ENCODE results near the gene HARS2.
"Not testable (repeated sequence)": the region's sequence is repeated elsewhere in the genome, so short reads cannot be mapped to it uniquely, and the experiment has no call there.

The HARS2 gene

DNA sequence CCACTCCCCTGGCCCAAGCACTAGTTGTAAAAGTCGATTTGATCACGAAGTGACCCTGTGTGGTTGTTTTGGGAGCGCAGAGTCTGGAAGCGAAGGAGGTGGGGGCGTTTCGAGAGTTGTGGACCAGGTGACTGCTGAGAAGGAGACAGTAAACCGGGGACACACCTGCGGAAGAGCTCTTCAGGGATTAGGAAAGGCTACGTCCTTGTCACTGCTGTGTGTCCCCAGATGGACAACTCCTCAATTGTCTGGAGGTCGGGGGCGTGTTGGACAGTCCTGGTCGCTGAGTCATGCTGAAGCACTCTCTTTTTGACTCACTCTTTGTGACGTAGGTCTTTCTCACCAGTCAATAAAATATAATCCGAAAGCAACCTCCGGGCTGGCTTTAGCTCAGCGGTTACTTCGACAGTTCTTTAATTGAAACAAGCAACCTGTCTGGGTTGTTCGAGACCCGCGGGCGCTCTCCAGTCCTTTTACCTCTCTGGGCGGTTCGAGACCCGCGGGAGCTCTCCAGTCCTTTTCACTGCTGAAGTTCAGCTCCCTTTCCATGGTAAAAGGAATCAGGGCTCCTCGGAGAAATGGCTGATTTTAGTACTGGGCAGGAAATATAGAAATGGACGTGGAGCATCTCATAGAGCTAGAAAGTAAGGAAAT lies 19.8 kb downstream of the HARS2 start:
- Histone ChIP-seq H3K9ac (ENCODE audit: low read depth, low read length, poor library complexity, severe bottlenecking) (peak overlapping the region; percentile 60), H3K4me1 (ENCODE audit: insufficient read depth, low read length, poor library complexity, severe bottlenecking) (peaks cover 6% of the 10 kb centered on the region), H3K36me3 (ENCODE audit: insufficient read depth, low read length) (peaks cover 7% of the 10 kb centered on the region; the same call in 1 of the 2 replicates), H3K4me2 (ENCODE audit: low read depth, low read length, poor library complexity, severe bottlenecking) (peak overlapping the region; percentile 78), H3K27me3 (ENCODE audit: insufficient read depth, low read length, poor library complexity, severe bottlenecking) (no peaks in the 10 kb centered on the region), H2AFZ (ENCODE audit: low read length) (peak overlapping the region; percentile 90), H3F3A (ENCODE audit: low read depth) (peaks cover 11% of the 10 kb centered on the region; the same call in 1 of the 2 replicates), H3K79me2 (ENCODE audit: insufficient read depth, low read length) (no peaks in the 10 kb centered on the region), H3K4me3 (ENCODE audit: low read length, poor library complexity, severe bottlenecking) (peak overlapping the region; percentile 84), H3K9me2 (replicated peaks; ENCODE audit: low read depth, low read length) (no peaks in the 10 kb centered on the region), H3K9me3 (ENCODE audit: insufficient read depth, low read depth, low read length) (no peaks in the 10 kb centered on the region), H4K20me1 (ENCODE audit: insufficient read depth, low read length, poor library complexity, severe bottlenecking) (no peaks in the 10 kb centered on the region)
- TF ChIP-seq, protein P1, sequence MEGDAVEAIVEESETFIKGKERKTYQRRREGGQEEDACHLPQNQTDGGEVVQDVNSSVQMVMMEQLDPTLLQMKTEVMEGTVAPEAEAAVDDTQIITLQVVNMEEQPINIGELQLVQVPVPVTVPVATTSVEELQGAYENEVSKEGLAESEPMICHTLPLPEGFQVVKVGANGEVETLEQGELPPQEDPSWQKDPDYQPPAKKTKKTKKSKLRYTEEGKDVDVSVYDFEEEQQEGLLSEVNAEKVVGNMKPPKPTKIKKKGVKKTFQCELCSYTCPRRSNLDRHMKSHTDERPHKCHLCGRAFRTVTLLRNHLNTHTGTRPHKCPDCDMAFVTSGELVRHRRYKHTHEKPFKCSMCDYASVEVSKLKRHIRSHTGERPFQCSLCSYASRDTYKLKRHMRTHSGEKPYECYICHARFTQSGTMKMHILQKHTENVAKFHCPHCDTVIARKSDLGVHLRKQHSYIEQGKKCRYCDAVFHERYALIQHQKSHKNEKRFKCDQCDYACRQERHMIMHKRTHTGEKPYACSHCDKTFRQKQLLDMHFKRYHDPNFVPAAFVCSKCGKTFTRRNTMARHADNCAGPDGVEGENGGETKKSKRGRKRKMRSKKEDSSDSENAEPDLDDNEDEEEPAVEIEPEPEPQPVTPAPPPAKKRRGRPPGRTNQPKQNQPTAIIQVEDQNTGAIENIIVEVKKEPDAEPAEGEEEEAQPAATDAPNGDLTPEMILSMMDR (conservative IDR thresholded peaks at IDR 0.05; ENCODE audit: low read length): no peak
- TF ChIP-seq EZH2phosphoT487 (IDR thresholded peaks at IDR 0.05; ENCODE audit: borderline replicate concordance): no peak

- Histone ChIP-seq H3K4me1 (ENCODE audit: insufficient read depth, low read length, poor library complexity, severe bottlenecking) (peaks cover 6% of the 10 kb centered on the region), H3K4me2 (ENCODE audit: low read depth, low read length, poor library complexity, severe bottlenecking) (peak overlapping the region; percentile 78), H4K20me1 (ENCODE audit: insufficient read depth, low read length, poor library complexity, severe bottlenecking) (no peaks in the 10 kb centered on the region), H3K79me2 (ENCODE audit: insufficient read depth, low read length) (no peaks in the 10 kb centered on the region), H3K36me3 (ENCODE audit: insufficient read depth, low read length) (no peaks in the 10 kb centered on the region; the same call in 1 of the 2 replicates), H3K9me2 (replicated peaks; ENCODE audit: low read depth, low read length) (no peaks in the 10 kb centered on the region), H3K27me3 (ENCODE audit: insufficient read depth, low read length, poor library complexity, severe bottlenecking) (no peaks in the 10 kb centered on the region), H3F3A (ENCODE audit: low read depth) (peaks cover 11% of the 10 kb centered on the region; the same call in 1 of the 2 replicates), H3K9ac (ENCODE audit: low read depth, low read length, poor library complexity, severe bottlenecking) (peak overlapping the region; percentile 60), H3K9me3 (ENCODE audit: insufficient read depth, low read depth, low read length) (no peaks in the 10 kb centered on the region), H3K4me3 (ENCODE audit: low read length, poor library complexity, severe bottlenecking) (peak overlapping the region; percentile 84), H2AFZ (ENCODE audit: low read length) (no peak overlapping the region)
- TF ChIP-seq EZH2phosphoT487 (IDR thresholded peaks at IDR 0.05; ENCODE audit: borderline replicate concordance): no peak
These were observed 20.5 kb downstream of the HARS2 start for GRCh38 chr5:140711794-140712193.

DNA sequence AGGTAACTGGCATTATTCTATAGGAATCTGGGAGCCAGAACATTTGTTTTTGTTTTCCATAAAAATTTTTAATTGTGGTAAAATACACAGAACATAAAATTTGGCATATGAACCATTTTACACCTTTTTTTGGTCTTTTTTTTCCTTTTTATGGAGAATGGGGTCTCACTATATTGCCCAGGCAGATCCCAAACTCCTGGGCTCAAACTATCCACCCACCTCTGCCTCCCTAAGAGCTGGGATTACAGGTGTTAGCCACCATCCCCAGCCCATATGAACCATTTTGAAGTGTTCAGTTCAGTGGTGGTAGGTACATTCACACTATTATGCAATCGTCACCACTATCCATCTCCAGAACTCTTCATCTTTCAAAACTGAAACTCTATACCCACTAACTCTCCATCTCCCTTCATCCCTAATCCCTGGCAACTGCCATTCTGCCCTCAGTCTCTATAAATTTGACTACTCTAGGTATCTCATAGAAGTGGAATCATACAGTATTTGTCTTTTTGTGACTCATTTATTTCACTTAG lies 22.4 kb downstream of the HARS2 start:
- Histone ChIP-seq H3K9me2 (replicated peaks; ENCODE audit: low read depth, low read length) (no peaks in the 10 kb centered on the region), H3K9me3 (ENCODE audit: insufficient read depth, low read depth, low read length) (no peaks in the 10 kb centered on the region), H3F3A (ENCODE audit: low read depth) (peaks cover 11% of the 10 kb centered on the region; the same call in 1 of the 2 replicates), H3K4me3 (ENCODE audit: low read length, poor library complexity, severe bottlenecking) (no peak overlapping the region), H3K36me3 (ENCODE audit: insufficient read depth, low read length) (no peaks in the 10 kb centered on the region), H3K9ac (ENCODE audit: low read depth, low read length, poor library complexity, severe bottlenecking) (no peak overlapping the region), H2AFZ (ENCODE audit: low read length) (no peak overlapping the region), H4K20me1 (ENCODE audit: insufficient read depth, low read length, poor library complexity, severe bottlenecking) (no peaks in the 10 kb centered on the region), H3K4me2 (ENCODE audit: low read depth, low read length, poor library complexity, severe bottlenecking) (no peak overlapping the region), H3K79me2 (ENCODE audit: insufficient read depth, low read length) (no peaks in the 10 kb centered on the region), H3K4me1 (ENCODE audit: insufficient read depth, low read length, poor library complexity, severe bottlenecking) (peaks cover 6% of the 10 kb centered on the region), H3K27me3 (ENCODE audit: insufficient read depth, low read length, poor library complexity, severe bottlenecking) (no peaks in the 10 kb centered on the region)
- TF ChIP-seq EZH2phosphoT487 (IDR thresholded peaks at IDR 0.05; ENCODE audit: borderline replicate concordance): no peak
- TF ChIP-seq, protein P1 (conservative IDR thresholded peaks at IDR 0.05; ENCODE audit: low read length): no peak

- not testable (repeated sequence) for H3K9me2 ChIP-seq (replicated peaks; ENCODE audit: low read depth, low read length); H4K20me1 ChIP-seq (ENCODE audit: insufficient read depth, low read length, poor library complexity, severe bottlenecking); H3K4me1 ChIP-seq (ENCODE audit: insufficient read depth, low read length, poor library complexity, severe bottlenecking); H3K27me3 ChIP-seq (ENCODE audit: insufficient read depth, low read length, poor library complexity, severe bottlenecking); H3K79me2 ChIP-seq (ENCODE audit: insufficient read depth, low read length); H3K4me3 ChIP-seq (ENCODE audit: low read length, poor library complexity, severe bottlenecking); H2AFZ ChIP-seq (ENCODE audit: low read length); H3K9ac ChIP-seq (ENCODE audit: low read depth, low read length, poor library complexity, severe bottlenecking); H3K4me2 ChIP-seq (ENCODE audit: low read depth, low read length, poor library complexity, severe bottlenecking); H3K9me3 ChIP-seq (ENCODE audit: insufficient read depth, low read depth, low read length); H3K36me3 ChIP-seq (ENCODE audit: insufficient read depth, low read length); H3F3A ChIP-seq (ENCODE audit: low read depth)
These were observed 25.0 kb downstream of the HARS2 start for GRCh38 chr5:140716238-140716637.
